GM21737 (cell line): ENCODE data around the gene CCDC192.
A peak's percentile ranks its signal among the peaks of the same experiment; 100 is the strongest.

Source experiments
- ATAC-seq: cut with Tn5 transposase; IDR thresholded peaks from one replicate; pipeline ENCODE4 v1.9.1; 2021; ENCODE audit warnings: mild to moderate bottlenecking, moderate library complexity; ENCODE audit not compliant: unreplicated experiment

Gene CCDC192

DNA sequence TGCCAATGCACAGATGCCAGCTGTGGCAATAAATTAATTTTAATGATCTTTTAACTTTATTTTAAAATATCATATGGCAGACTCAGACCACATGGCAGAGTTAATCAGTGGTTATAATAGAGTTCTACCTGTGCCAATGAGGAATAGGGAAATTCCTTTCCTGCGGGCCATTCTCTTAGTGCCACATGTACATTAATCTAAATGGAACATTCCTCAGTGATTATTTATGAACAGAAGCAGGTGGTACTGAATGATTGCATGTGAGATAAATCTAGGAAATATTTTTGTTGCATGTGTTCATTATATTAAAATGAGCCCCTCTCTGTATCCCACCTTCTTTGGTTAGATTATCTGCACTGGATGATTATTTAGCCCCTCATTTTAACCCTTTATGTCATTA, 102.3 kb downstream of the CCDC192 start:
- no peak for ATAC-seq

DNA sequence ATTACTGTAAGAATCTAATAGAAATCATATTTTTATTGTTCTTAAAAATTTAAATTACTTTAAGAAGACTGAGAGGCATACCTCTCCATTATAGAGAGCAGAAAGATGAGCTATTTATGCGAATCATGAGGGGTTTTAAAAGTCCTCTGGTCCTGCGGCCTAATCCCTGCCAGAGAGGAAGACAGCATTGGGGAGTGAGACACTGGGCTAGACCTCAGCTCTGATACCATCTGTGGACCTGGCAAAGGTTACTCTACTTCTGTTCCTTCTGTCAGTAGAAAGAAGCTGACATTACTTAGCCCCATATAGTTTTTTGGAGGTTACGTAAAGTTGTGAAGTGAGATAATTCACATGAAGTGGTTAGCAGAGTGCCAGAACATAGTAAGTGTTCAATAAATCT, 103.6 kb downstream of the CCDC192 start:
- no peak for ATAC-seq

DNA sequence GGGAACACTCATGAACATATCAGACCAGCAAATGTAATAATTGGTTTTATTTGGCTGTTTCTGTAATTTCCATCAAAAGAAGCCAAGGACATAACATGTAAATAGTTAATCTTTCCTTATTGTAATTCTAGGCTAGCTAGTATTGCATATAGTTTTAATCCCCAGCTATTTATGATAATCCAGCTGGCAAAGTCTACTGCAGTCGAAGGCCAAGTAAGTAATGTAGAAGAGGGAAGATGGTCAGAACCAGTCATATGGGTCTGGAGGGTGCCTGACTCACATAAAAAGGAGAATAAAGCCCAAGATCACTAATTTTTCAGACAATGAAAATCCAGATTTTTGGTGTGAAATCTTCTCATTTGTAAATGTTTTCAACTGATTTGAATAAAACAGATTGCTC, 106.3 kb downstream of the CCDC192 start:
- no peak for ATAC-seq

DNA sequence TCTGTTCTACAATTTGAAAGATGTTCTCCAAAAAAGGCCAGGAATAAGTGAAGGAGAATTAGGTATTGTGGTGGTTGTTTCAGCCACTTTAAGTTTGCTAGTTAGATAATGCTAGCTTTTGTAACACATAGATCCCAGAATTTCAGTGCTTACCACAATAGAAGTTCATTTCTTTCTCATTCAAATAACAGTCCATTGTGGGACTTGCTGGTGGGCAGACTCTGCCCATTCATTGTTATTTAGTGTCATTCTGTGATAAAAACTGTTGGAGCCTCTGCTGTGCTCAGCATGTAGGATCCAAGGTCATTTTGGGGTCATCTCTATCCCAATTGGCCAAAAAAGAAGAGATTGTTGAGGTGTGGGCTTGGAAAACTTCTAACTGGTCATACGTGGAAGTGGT, 106.8 kb downstream of the CCDC192 start:
- no peak for ATAC-seq

DNA sequence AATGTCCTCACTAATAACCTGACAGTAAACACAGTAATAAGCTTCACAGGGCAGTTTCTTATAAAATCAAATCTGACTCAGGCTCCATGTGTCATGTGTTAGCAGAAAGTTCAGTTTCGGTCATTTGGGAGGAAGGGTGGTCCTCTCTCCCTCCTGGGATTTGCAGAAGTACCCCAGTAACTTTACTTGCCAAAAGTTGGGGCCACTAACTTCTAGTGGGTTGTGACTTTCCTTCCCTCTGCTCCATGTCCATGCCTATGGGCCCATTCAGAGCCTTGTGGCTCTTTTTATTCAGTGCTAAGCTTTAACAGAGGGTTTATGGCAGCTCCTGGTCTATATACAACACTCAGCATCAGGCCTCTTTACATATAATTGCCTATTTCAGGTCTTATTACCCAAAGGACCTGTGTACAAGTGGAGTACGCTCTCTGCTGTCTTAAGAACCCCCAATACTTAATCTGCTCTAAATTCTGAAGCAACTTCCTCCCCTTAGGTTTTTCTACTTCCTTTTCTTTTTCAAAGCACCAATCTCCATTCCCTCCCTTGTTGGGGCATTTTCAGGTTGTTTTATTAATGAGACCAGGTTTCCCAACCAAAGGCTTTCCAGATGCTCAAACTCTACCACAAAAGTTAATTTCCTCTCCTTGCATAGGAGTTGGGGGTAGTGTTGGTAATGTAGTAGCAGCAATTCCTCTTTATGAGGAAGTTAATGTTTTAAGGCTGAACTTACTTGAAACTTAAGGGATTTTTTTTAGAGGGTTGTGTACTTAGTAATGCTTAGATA, 107.7 kb downstream of the CCDC192 start:
- ATAC-seq = no peak

DNA sequence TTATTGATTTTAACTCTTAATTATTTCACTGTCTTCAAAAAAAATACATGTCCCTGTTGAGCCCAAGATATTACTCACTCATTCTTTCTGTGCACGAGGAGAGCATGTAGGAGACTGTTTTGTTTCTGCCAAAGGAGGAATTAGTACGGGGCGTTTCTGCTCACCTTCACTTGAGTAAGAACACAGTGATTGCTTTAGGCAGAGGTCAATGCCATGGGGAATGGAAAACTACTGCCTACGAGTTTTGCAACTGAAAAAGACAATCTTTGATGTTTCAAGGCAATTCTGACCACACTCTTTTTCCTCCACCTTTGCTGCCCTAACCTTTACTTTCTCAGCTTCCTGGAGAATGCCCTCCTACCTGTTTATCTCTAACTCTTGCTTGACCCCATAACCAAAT, 109.4 kb downstream of the CCDC192 start:
- no peak for ATAC-seq

DNA sequence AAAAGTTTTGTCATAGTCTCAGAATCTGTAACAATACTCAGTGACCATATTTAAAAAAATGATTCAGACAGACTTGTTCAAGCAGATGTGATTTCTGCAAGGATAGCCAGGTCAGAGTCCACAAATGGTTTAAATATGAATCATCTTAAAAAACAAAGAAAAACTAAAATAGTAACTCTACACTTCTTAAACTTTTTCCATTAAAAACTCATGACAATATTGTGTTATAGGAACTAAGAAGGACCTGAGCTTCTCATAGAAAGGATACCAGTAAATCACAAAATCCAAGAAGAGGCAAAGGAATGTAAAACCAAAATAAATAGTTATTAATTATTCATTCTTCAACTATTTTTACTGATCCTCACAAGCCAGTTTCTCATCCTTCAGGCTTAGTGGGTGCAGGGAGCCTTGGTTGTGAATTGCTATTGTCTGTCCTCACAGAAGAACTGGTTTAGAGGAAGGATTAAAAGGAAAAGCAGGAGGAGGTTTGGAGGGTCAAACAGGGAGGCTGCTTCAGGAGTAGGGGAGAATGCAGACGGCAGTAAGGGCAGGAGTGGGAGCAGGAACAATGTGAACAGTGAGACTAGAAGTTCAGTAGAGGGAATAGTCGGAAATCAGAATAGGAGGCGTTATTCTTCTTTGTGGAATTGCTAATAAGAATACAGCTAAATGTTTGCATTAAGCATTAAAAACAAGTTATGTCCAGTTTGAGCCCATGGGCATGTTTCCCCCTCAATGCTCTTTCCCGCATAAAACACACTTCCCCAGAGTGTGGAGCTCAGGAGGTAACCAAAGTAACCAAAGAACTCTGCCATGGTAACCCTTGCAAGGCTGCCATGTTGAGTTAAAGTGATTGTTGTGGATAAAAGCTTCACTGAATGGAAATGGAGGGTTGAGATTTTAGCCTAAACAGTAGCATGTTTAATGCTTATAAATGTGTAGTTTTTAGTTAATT, 110.7 kb downstream of the CCDC192 start:
- no peak for ATAC-seq

DNA sequence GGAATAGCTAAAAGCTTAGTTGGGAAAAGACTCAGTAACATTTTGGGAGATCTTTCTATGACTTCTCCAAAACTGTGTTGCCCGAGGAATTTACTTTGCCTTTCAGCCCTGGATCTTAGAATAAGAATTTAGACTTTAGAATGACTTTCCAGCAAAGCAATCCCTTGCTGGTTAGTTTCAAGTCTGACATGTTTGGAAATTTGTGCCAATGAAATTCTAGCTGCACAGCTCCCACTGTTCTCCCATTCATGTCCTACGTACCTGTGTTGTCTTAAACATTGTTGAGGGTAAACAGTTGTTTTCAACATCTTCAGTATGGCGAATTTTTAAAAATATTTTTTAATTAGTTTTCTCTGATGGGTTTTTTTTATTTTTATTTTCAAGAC, 111.4 kb downstream of the CCDC192 start:
- no peak for ATAC-seq

DNA sequence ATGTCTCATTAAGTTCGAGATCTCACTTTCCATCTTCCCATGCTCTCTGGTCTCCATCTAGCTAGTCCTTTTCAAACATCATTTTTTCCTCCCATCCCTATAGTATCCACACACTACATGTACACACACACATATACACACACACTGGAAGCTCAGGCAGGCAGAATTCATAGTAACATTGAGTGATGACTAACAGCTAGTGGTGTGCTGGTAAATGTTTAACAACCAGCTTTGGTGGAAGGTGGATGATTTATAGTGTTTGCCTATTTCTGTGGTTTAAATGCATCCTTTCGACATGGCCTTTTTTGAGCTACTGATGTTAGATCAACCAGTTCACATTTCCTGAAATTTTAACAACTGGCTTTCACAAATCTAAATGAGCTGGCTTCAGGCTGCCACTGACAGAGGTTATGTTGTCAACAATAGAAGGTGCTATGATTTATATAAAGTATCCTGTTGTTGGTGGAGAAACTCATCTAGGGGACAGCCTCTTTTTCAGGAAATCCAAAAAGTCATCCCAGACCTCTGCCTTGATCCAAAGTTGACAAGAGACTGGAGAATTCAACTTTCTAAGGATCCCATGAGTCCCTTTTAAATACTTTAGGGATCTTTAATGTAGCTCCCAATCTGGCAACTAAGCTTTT, 117.8 kb downstream of the CCDC192 start:
- peak; percentile 95 for ATAC-seq

DNA sequence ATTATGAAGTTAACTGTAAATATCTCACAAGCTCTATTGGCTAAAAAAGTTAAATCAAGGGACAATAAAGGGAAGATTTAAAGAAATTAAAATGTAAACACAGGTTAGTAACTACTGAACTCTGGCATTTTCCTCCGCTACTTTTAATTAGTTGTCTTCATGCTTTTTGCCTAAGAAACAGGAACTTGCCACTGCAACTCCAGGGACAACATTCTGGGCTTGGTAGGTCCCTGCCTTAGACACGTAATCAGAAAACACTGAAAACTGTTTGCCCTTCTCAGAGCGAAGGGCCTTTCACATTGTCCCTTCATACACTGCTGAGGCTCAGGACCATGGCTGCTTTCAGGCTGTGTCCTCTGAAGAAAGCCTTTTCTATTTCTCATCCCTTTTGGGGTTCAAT, 118.7 kb downstream of the CCDC192 start:
- ATAC-seq = no peak

DNA sequence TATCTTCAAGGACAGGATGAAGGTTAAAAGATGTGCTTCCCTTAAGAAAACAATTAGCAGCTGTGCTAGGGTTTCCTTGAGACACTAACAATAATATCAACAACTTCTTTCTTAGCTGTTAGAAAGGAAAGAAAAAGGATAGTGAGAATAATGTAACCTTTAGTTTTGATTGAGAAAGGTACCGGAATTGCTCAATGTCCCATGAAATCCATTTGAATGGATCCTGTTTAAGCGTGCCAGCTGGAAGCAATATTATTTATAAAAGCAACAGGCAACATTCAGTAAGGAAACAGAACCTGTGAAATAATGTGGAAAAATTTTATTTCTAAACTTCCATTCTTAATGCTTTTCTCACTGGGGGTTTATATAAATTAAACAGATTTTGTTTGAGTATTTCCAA, 120.9 kb downstream of the CCDC192 start:
- ATAC-seq = no peak

DNA sequence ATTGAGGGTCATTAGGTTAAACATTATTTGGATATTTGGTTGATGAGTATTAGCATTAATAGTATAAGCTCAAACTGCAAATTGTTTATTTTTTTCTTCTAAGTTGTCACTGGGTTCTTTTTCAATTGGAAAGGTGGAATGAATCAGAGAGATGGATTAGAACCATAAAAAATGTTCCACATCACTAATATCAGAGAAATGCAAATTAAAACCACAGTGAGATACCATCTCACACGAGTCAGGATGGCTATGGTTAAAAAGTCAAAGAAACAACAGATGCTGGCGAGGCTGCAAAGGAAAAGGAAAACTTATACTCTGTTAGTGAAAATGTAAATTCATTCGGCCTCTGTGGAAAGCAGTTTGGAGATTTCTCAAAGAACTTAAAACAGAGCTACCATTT, 122.8 kb downstream of the CCDC192 start:
- ATAC-seq = no peak

DNA sequence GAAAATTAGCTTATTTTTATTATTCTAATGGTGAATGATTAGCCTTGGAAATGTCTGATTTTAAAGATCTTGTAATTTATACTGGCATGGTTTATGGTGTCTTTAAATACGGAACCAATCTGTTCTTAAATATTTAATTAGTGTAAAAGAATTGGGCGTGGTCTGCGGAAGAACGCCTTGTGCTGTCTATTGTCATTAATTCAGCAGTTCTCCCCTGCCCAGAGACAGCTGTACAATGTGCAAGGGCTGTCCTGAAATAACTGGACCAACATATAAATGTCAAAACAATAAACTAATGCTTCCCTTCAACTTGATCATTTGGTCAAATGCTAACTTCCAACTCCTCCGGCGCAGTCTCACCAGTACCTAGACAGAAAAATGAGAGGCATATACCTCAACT, 124.3 kb downstream of the CCDC192 start:
- no peak for ATAC-seq

DNA sequence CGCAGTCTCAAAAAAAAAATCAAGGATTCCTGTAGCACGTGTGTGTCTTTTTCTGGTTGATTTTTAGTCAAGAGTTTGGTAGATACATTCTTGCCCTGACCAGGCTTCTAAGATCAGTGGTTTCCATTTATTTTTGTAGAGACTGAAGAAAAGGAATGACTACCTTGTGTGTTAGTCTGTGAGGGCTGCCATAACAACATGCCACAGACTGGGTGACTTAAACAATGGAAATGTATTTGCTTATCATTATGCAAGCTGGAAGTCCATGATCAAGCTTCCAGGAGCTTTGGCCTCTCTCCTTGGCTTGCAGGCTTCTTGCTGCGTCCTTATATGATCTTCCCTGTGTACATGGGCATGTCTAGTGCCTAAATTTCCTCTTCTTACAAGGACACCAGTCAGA, 127.0 kb downstream of the CCDC192 start:
- no peak for ATAC-seq

DNA sequence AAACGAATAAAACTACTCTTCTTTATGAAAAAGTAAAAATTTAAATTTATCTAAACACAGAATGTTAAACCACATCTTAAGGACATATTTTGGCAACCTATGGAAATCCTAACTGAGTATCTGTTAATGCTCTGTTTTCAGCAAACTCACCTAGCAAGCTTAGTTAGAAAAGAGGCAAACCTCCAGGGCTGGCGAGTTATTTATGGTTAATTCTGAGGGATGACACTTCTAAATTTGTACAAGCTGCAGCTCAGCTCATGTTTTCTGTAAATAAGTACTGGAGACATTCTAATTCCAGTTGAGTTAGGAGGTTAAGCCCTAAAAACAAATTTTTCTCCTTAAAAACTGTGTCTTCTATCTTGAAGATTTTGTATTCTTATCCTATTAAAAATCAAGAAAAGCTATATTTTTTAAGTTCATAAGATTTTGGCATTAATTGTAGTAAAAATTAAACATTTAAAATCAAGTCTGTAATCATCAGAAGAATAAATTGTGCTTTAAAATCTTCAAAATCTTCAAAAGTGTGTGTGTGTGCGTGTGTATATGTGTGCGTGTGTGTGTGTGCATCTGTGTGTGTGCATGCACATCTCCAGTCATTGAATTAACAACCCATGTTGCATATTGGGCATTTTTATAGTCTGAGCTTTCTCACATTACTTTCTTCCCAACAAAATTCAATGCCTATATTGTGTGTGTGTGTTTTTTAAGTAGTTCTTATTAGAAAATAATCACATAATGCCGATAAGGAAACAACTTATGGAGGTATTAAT, 127.8 kb downstream of the CCDC192 start:
- ATAC-seq = no peak

DNA sequence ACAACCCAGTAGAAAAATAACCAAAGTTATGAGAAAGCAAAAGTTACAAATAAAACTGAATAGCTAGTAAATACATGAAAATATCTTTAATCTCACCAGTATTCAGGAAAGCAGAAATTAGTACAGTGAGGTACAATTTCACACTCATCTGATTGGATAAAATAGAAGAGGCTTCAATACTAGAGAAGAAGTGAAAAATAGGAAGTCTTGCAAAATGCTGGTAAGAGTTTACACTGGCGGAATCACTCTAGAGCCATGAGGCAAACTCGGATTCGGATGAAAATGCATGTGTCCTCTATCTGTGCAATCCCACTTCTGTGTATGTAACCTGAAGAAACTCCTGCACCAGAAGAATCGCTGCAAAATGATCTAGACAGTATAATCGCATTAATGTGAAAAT, 128.9 kb downstream of the CCDC192 start:
- no peak for ATAC-seq

DNA sequence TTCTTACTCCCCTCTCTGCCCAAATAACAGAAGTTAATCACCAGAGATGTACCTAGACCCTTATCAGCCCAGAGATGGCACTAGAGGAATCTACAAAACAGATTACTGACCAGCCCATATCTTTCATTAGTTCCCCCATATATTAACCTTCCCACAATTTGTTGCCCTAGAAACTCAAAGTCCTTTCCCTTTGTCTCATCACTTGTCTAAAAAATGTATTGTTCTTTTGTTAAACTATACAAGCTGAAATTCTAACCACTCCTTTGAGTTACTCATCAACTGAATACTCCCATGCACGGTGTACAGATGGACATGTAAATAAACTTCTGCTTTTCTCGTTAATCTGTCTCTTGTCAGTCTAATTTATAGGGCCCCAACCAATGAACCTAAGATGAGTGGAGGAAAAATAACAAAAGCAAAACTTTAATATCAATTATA, 130.9 kb downstream of the CCDC192 start:
- peak; percentile 62 for ATAC-seq

DNA sequence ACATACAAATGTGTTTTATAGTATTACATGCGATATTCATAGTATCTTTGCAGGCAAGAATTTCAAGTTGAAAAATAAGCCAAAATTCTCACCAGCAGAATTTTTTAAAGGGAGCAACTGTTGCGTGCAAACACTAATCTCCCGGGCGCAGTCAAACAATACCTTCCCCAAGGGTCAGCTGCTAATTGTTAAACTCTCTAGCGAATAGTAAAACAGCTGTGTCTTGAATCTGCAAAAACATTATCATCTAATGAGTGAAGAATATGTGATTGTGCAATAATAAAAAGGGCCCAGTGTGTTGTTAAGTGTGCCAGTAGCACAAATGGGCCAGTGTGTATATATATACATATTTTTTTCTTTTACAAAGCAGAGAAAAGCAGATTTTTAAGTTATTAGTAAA, 131.4 kb downstream of the CCDC192 start:
- no peak for ATAC-seq

DNA sequence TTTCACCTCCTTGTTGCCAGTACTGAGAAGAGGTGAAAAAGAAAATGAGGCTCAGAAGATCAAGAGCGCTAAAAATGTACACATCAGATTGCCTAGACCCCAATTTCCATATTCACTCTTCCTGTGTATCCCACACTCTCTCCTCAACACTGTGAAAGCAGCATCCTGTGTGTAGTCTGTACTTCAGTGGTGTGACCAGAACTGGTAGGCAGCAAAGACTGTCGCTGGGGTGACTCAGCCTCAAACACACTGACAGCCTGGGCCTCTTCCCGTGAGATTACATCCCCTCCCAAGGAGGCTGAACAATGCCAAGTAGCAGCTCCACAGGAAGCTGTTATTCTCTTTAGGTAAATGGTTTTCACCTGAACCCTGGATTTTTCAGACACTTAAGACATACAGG, 135.5 kb downstream of the CCDC192 start:
- ATAC-seq = no peak

DNA sequence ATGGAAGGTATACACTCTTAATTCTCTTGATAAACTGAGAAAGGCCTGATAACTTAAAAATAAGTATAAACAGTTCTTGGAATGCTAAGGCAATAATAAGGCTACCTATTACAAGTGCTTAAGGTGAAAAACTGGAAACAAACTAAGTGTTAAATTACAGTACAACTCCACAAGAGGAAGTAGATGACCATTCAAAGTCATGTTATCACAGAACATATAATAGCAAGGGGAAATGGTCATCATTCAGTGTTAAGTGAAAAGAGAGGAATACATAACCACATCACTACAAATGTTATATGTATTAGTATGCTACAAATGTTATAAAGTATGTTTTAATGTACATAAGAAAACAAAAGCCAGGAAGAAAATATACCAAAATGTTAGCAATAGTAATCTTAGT, 135.9 kb downstream of the CCDC192 start:
- ATAC-seq = no peak
